Small intestine (tissue), 7 donors: ENCODE measurements around the gene RPS6KA6. TPM values are rescaled to one million over a fixed set of nuclear protein-coding genes. Genes with fewer than 3 reads are reported as not detected.

Experiments
- DNase-seq, 2 donors: peaks; one replicate each; pipeline versions ENCODE4 v3.0.0 to v3.0.0-alpha.2; 2013
- FAIRE-seq: peaks from 2 replicates; lab custom pipeline; 2012; peaks lifted over from hg19 to GRCh38; lab: Jason Lieb, UNC
- H3K27ac ChIP-seq, 3 donors: one replicate each; pipeline ENCODE4 v1.5.1; 2013; ENCODE audit warnings: low read length in 2 of 3, mild to moderate bottlenecking in 2 of 3, control low read depth in 1 of 3, inconsistent platforms in 1 of 3, low read depth in 1 of 3, moderate library complexity in 1 of 3
- H3K27me3 ChIP-seq, 3 donors: one replicate each; pipeline ENCODE4 v1.6.1; 2013; ENCODE audit warnings: low read length in 3 of 3, inconsistent platforms in 1 of 3; ENCODE audit not compliant: control insufficient read depth in 3 of 3, insufficient read depth in 3 of 3
- H3K36me3 ChIP-seq, 3 donors: one replicate each; pipeline ENCODE4 v1.6.1; 2013; ENCODE audit warnings: low read length in 3 of 3, inconsistent platforms in 1 of 3, low read depth in 1 of 3, mild to moderate bottlenecking in 1 of 3, moderate library complexity in 1 of 3; ENCODE audit not compliant: control insufficient read depth in 3 of 3, insufficient read depth in 2 of 3
- H3K4me1 ChIP-seq, 3 donors: one replicate each; pipeline ENCODE4 v1.6.1; 2013; ENCODE audit warnings: low read length in 2 of 3, inconsistent platforms in 1 of 3, low read depth in 1 of 3, mild to moderate bottlenecking in 1 of 3, moderate library complexity in 1 of 3; ENCODE audit not compliant: control insufficient read depth in 3 of 3, insufficient read depth in 2 of 3
- H3K4me3 ChIP-seq, 3 donors: one replicate each; pipeline ENCODE4 v1.5.1; 2013; ENCODE audit warnings: low read length in 3 of 3, control low read depth in 1 of 3, inconsistent platforms in 1 of 3, low read depth in 1 of 3, mild to moderate bottlenecking in 1 of 3, moderate library complexity in 1 of 3
- H3K9me3 ChIP-seq, 2 donors: one replicate each; pipeline ENCODE4 v1.6.1; 2013; ENCODE audit warnings: low read depth in 1 of 2, low read length in 1 of 2; ENCODE audit not compliant: control insufficient read depth in 2 of 2, insufficient read depth in 1 of 2
- WGBS, 3 donors: extraction: QIAGEN DNeasy Blood & Tissue Kit; methylation state at CpG; one replicate each; pipeline ENCODE4 v1.1.7; 2013; 5-methylcytosine and 5-hydroxymethylcytosine counted together
- polyA plus RNA-seq, 4 donors: library from polyadenylated mRNA; stranded (reverse) in 3 of 4; unstranded in 1 of 4; fragments of 200-250 nt in 3 of 4; fragments of 120-200 nt in 1 of 4; gene quantifications; one replicate each; pipeline versions ENCODE4 v1.2.1 to v1.2.3, GENCODE V29; 2013
- donor health status: healthy with polysubstance abuse.
- donor health status: control.
- donor health status: control.
- donor health status: Bipolar disorder and iron deficiency.
- donor health status: healthy.

RPS6KA6 gene
- polyA plus RNA-seq, 4 donors, result 2.2 to 8.8 (median 3.7) TPM

DNA sequence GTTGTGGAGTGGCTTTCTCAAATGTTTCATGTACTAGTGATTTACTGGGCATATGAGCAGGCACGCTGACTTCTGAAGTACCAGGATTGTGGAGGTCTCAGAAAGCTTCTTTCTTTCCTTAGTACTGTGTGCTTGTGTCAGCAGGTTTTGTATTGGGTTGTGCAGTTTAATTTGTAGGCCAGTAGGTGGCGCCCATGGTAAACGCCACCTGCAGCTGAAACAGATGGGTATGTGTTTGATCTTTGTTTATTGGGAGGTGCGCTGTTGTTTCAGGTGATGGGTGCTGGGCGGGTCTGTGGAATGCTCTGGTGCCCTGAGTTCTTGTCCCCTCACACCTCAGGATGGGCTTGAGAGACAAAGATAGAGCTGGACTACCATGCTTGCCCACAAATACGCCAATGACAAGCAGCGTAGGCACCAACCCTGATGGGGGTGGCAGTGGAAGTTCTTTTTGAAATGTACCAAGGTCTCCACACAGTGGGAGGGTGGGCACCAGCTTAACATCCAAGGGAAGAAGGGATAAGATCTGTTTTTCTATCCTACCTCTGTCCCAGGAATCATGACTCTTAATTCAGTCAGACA is 141.5 kb downstream of the RPS6KA6 start:
- peak; percentile 44 to 57 for DNase-seq

DNA sequence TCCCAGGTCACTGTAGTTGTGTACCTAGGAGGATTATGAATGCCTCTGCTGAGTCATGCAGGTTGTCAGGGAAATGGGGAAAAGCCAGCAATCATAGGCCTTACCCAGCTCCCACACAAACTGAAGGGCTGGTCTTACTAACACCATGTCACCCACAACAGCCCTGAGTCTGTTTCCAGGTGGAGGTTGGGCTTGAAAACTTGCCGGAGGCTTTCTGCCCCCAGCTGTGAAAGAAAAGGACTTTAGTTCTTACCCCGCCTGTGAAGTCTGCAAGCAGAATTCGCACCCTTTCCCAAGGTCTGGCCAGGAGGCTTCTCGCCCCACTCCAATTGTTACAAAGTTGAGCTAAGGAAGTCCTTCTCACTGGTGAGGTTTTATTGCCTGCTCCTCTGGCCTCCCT is 143.9 kb downstream of the RPS6KA6 start:
- 71 to 83% (median 77%) methylated on average over 4 of the region's 4 CpGs for WGBS, 3 donors
- H3K9me3 ChIP-seq, result peaks cover 0 to 3% of the 10 kb centered on the region in 2 donors
- no peaks in the 10 kb centered on the region for H3K36me3 ChIP-seq
- no peaks in the 10 kb centered on the region for H3K27me3 ChIP-seq
- no peaks in the 10 kb centered on the region for H3K4me1 ChIP-seq
- no peak overlapping the region for H3K4me3 ChIP-seq
- DNase-seq (no peak), FAIRE-seq (no peak)
- no peak overlapping the region for H3K27ac ChIP-seq

More for the DNA sequence above, 141.5 kb downstream of the RPS6KA6 start:
- Histone ChIP-seq H3K9me3 (no peaks in the 10 kb centered on the region), H3K4me3 (no peak overlapping the region), H3K36me3 (no peaks in the 10 kb centered on the region), H3K27ac (no peak overlapping the region), H3K4me1 (no peaks in the 10 kb centered on the region), H3K27me3 (no peaks in the 10 kb centered on the region)
- no peak for FAIRE-seq
- 30 to 32% (median 31%) methylated on average over 7 of the region's 7 CpGs for WGBS, 3 donors
